H9 (cell line): ENCODE measurements around the gene ARL4D. TPM values are rescaled to one million over a fixed set of nuclear protein-coding genes. Genes with fewer than 3 reads are reported as not detected.

Source experiments
- DNase-seq: peaks from one replicate; pipeline ENCODE4 v3.0.0-alpha.2; 2017
- H2AFZ ChIP-seq: one replicate; pipeline ENCODE4 v1.6.1; 2013; ENCODE audit warnings: mild to moderate bottlenecking, low read length, control low read depth, moderate library complexity
- H2AK5ac ChIP-seq: 2 replicates; pipeline ENCODE4 v1.6.1; 2013; ENCODE audit warnings: low read length, control low read depth, mixed read lengths; ENCODE audit not compliant: insufficient read length
- H2BK120ac ChIP-seq: one replicate; pipeline ENCODE4 v1.6.1; 2013; ENCODE audit warnings: low read depth, mild to moderate bottlenecking, low read length, control low read depth, inconsistent platforms; ENCODE audit not compliant: poor library complexity, severe bottlenecking
- H2BK12ac ChIP-seq: 2 replicates; pipeline ENCODE4 v1.6.1; 2013; ENCODE audit warnings: low read length, control low read depth, mixed read lengths, low read depth; ENCODE audit not compliant: insufficient read length
- H2BK15ac ChIP-seq: 2 replicates; pipeline ENCODE4 v1.6.1; 2013; ENCODE audit warnings: low read depth, low read length, control low read depth
- H2BK20ac ChIP-seq: one replicate; pipeline ENCODE4 v1.6.1; 2013; ENCODE audit warnings: low read depth, mild to moderate bottlenecking, low read length, control low read depth, inconsistent platforms; ENCODE audit not compliant: poor library complexity, severe bottlenecking
- H2BK5ac ChIP-seq: 2 replicates; pipeline ENCODE4 v1.6.1; 2013; ENCODE audit warnings: low read length, control low read depth, mixed read lengths; ENCODE audit not compliant: insufficient read length
- H3K14ac ChIP-seq: 2 replicates; pipeline ENCODE4 v1.6.1; 2013; ENCODE audit warnings: low read length, control low read depth; ENCODE audit not compliant: insufficient read depth
- H3K18ac ChIP-seq: 2 replicates; pipeline ENCODE4 v1.6.1; 2013; ENCODE audit warnings: low read depth, mild to moderate bottlenecking, mixed read lengths, low read length, control low read depth; ENCODE audit not compliant: insufficient read length
- H3K23ac ChIP-seq: 2 replicates; pipeline ENCODE4 v1.6.1; 2013; ENCODE audit warnings: low read length, control low read depth, mixed read lengths, low read depth; ENCODE audit not compliant: insufficient read length
- H3K23me2 ChIP-seq: 2 replicates; pipeline ENCODE4 v1.6.1; 2013; ENCODE audit warnings: low read depth, mild to moderate bottlenecking, mixed read lengths, low read length, control low read depth; ENCODE audit not compliant: insufficient read length, poor library complexity, severe bottlenecking
- H3K27ac ChIP-seq: 2 replicates; pipeline ENCODE4 v1.5.1; 2013; ENCODE audit warnings: low read length, control low read depth, mixed read lengths, low read depth; ENCODE audit not compliant: insufficient read length
- H3K27me3 ChIP-seq: 2 replicates; pipeline ENCODE4 v1.6.1; 2013; ENCODE audit warnings: low read length, control low read depth, inconsistent platforms; ENCODE audit not compliant: insufficient read depth
- H3K4ac ChIP-seq: 2 replicates; pipeline ENCODE4 v1.6.1; 2013; ENCODE audit warnings: low read depth, mild to moderate bottlenecking, control low read depth, inconsistent platforms, low read length, moderate library complexity
- H3K4me1 ChIP-seq: 2 replicates; pipeline ENCODE4 v1.6.1; 2013; ENCODE audit warnings: low read length, control low read depth, inconsistent platforms; ENCODE audit not compliant: insufficient read depth
- H3K4me2 ChIP-seq: 2 replicates; pipeline ENCODE4 v1.6.1; 2013; ENCODE audit warnings: low read length, control low read depth, mixed read lengths; ENCODE audit not compliant: insufficient read length, insufficient read depth
- H3K56ac ChIP-seq: 2 replicates; pipeline ENCODE4 v1.6.1; 2013; ENCODE audit warnings: low read depth, mild to moderate bottlenecking, mixed read lengths, low read length, control low read depth; ENCODE audit not compliant: insufficient read length
- H3K79me1 ChIP-seq: 2 replicates; pipeline ENCODE4 v1.6.1; 2013; ENCODE audit warnings: low read depth, mild to moderate bottlenecking, moderate library complexity, low read length, control low read depth, inconsistent platforms; ENCODE audit not compliant: insufficient read depth, poor library complexity, severe bottlenecking
- H3K79me2 ChIP-seq: 2 replicates; pipeline ENCODE4 v1.6.1; 2013; ENCODE audit warnings: low read length, control low read depth, inconsistent platforms; ENCODE audit not compliant: insufficient read depth
- H3K9ac ChIP-seq: 2 replicates; pipeline ENCODE4 v1.6.1; 2013; ENCODE audit warnings: low read length, control low read depth, mixed read lengths; ENCODE audit not compliant: insufficient read length; ENCODE audit errors: extremely low read depth
- H3K9me3 ChIP-seq: one replicate; pipeline ENCODE4 v1.6.1; 2013; ENCODE audit warnings: low read depth, low read length, inconsistent platforms; ENCODE audit not compliant: control insufficient read depth
- H3T11ph ChIP-seq: one replicate; pipeline ENCODE4 v1.6.1; 2013; ENCODE audit warnings: mild to moderate bottlenecking, low read length, control low read depth, inconsistent platforms
- H4K20me1 ChIP-seq: one replicate; pipeline ENCODE4 v1.6.1; 2013; ENCODE audit not compliant: control insufficient read depth, insufficient read length, insufficient read depth
- H4K5ac ChIP-seq: 2 replicates; pipeline ENCODE4 v1.6.1; 2013; ENCODE audit warnings: low read depth, mild to moderate bottlenecking, mixed read lengths, low read length, control low read depth; ENCODE audit not compliant: insufficient read length
- H4K8ac ChIP-seq: replicated peaks from 2 replicates; pipeline ENCODE4 v1.6.1; 2013; ENCODE audit warnings: low read length, control low read depth, mixed read lengths, low read depth; ENCODE audit not compliant: insufficient read length
- H4K91ac ChIP-seq: 2 replicates; pipeline ENCODE4 v1.6.1; 2013; ENCODE audit warnings: low read depth, mild to moderate bottlenecking, moderate library complexity, mixed read lengths, low read length, control low read depth; ENCODE audit not compliant: insufficient read length
- H3K27ac Mint-ChIP-seq, 3 experiments: 2 replicates in 2 of 3; 3 replicates in 1 of 3; pipeline ENCODE4 v1.8.0; 2020 to 2021; ENCODE audit warnings: mixed read lengths in 3 of 3, mild to moderate bottlenecking in 1 of 3, moderate library complexity in 1 of 3
- H3K27me3 Mint-ChIP-seq: 2 replicates; pipeline ENCODE4 v1.8.0; 2021; ENCODE audit warnings: low read depth, mild to moderate bottlenecking, moderate library complexity, mixed read lengths
- H3K36me3 Mint-ChIP-seq, 3 experiments: 2 replicates in 2 of 3; 3 replicates in 1 of 3; pipeline ENCODE4 v1.8.0; 2020 to 2021; ENCODE audit warnings: low read depth in 3 of 3, mixed read lengths in 3 of 3; ENCODE audit not compliant: insufficient read depth in 1 of 3
- H3K4me1 Mint-ChIP-seq, 2 experiments: 2 replicates each; pipeline ENCODE4 v1.8.0; 2020; ENCODE audit warnings: mixed read lengths in 2 of 2
- H3K4me3 Mint-ChIP-seq, 2 experiments: 2 replicates in 1 of 2; 3 replicates in 1 of 2; pipeline ENCODE4 v1.8.0; 2020 to 2021; ENCODE audit warnings: mild to moderate bottlenecking in 2 of 2, mixed read lengths in 2 of 2, moderate library complexity in 1 of 2
- H3K9me3 Mint-ChIP-seq, 2 experiments: 2 replicates in 1 of 2; 3 replicates in 1 of 2; pipeline ENCODE4 v1.8.0; 2020; ENCODE audit warnings: mild to moderate bottlenecking in 2 of 2, mixed read lengths in 2 of 2, moderate library complexity in 1 of 2
- CTCF ChIP-seq: fragments of 200-600 bp; sonication (generic); conservative IDR thresholded peaks from 3 replicates; pipeline ENCODE4 v1.8.0; 2021; ENCODE audit warnings: antibody characterized with exemption, mild to moderate bottlenecking
- total RNA-seq: library from RNA; stranded (reverse); gene quantifications from 2 replicates; pipeline ENCODE4 v1.2.1, GENCODE V29; 2021

ARL4D gene
- total RNA-seq, 1 experiment from 2014 or later, result 6.2 TPM

DNA sequence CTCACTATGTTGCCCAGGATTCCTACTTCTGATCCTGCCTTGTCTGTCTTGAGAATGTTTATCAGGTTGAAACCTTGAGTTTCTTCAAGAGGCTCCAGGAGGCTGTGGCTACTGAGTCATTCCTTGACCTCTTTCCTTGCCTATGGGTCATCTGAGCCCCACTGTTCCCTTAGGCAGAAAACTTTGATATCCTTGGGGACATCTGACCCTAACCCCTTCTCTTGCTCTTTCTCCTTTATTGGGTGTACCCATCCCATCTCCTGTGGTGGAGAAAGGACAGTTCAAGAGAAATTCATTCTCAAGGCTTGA is 12.5 kb downstream of the ARL4D start:
- no peaks in the 10 kb centered on the region for H3K79me2 ChIP-seq
- H3K4me2 ChIP-seq, result no peak overlapping the region
- H3K4me1 Mint-ChIP-seq, result peaks cover 13 to 21% of the 10 kb centered on the region in 2 experiments
- no peak overlapping the region for H4K91ac ChIP-seq
- H3K27me3 ChIP-seq, result no peaks in the 10 kb centered on the region
- H3K4me1 ChIP-seq, result no peaks in the 10 kb centered on the region
- no peak overlapping the region for H2BK120ac ChIP-seq
- H3K27me3 Mint-ChIP-seq, result peaks cover 2% of the 10 kb centered on the region
- no peak overlapping the region for H3K56ac ChIP-seq
- H2AK5ac ChIP-seq, result no peak overlapping the region
- H3K27ac Mint-ChIP-seq, result no peak overlapping the region
- H3K23me2 ChIP-seq, result no peaks in the 10 kb centered on the region
- H2BK12ac ChIP-seq, result no peak overlapping the region
- H3K9me3 ChIP-seq, result no peaks in the 10 kb centered on the region
- no peak overlapping the region for H2BK15ac ChIP-seq
- no peak overlapping the region for H4K8ac ChIP-seq
- H3K9ac ChIP-seq, result no peak overlapping the region
- H2BK20ac ChIP-seq, result no peak overlapping the region
- H2AFZ ChIP-seq, result no peak overlapping the region
- no peak overlapping the region for H3K4ac ChIP-seq
- no peak overlapping the region for H3T11ph ChIP-seq
- H3K79me1 ChIP-seq, result no peaks in the 10 kb centered on the region
- peaks cover 0 to 4% of the 10 kb centered on the region in 2 experiments; a peak in 3 of 5 replicates for H3K9me3 Mint-ChIP-seq
- no peak overlapping the region for H3K18ac ChIP-seq
- no peak overlapping the region for H3K4me3 Mint-ChIP-seq
- no peak overlapping the region for H2BK5ac ChIP-seq
- no peak overlapping the region for H3K23ac ChIP-seq
- no peaks in the 10 kb centered on the region; a peak in 1 of 7 replicates for H3K36me3 Mint-ChIP-seq
- H3K27ac ChIP-seq, result no peak overlapping the region
- no peak overlapping the region for H4K5ac ChIP-seq
- no peak for TF ChIP-seq CTCF
- H3K14ac ChIP-seq, result no peak overlapping the region
- H4K20me1 ChIP-seq, result no peaks in the 10 kb centered on the region
- DNase-seq, result no peak
